ENCODE results near the gene SLC6A6. TPM values are rescaled to one million over a fixed set of nuclear protein-coding genes. Genes with fewer than 3 reads are reported as not detected.
A peak's percentile ranks its signal among the peaks of the same experiment; 100 is the strongest.

Gene SLC6A6
- total RNA-seq, 1 experiment from 2014 or later, result 211 TPM

DNA sequence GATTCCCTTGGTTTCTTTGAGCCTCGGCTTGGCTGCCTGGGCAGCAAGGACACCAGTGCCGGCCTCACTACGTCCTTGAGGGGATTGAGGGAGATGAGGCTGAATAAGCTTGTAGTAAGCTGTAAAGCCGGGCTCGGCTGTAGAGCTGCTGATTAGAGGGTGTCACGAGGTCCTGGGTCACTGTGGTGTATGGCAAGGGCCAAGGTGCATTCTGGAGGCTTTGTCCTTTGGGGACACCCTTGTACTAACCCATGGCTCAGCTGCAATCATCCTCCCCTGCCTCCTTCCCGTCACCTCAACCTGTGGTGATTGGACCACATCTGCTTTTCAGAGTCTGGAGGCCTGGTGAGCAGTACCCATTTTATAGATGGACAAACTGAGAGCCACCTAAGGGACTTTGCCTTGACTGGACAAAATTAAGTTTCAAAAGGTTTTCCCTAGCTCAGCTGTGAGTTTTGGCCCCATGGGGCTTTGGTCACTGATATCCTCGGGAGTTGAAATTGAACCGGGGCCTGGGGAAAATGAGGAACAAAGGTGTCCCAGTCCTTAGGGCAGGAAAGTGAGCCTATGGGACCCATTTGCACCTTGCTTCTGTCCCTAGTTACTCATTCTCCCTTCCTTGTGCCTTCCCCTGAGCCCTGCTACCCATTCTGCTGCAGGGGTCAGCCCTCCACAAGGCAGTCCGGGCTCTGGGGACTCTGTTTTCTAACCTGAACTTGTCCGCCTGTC, 2.4 kb downstream of the SLC6A6 start:
- TF ChIP-seq GTF2I (CRISPR knock-in tag; conservative IDR thresholded peaks at IDR 0.05) (peak; percentile 44; the same call in 1 of the 2 replicates), ZNF121 (CRISPR knock-in tag; IDR thresholded peaks at IDR 0.05) (no peak)
- no peak for ATAC-seq
- peaks cover 19% of the 10 kb centered on the region for H3K36me3 Mint-ChIP-seq
- H3K4me1 Mint-ChIP-seq, result peaks cover 73% of the 10 kb centered on the region
- ChIA-PET CTCF (interaction anchor here (0.9 to 3.3 kb wide), 5 partner anchors 12 to 201 kb away, joined by 3 to 12 read pairs (median 3); no protein-coding TSS in a partner anchor), POLR2A (interaction anchor here (1.1 kb wide), 1 partner anchor 11 kb away, joined by 3 read pairs; no protein-coding TSS in a partner anchor)
- no peak for DNase-seq (ENCODE audit: low spot score)
- H3K4me3 Mint-ChIP-seq, result peak overlapping the region; percentile 97
- no peaks in the 10 kb centered on the region for H3K9me3 Mint-ChIP-seq
- H3K27ac Mint-ChIP-seq, result peak overlapping the region; percentile 50; the same call in 1 of the 2 replicates
- peaks cover 3% of the 10 kb centered on the region; the same call in 1 of the 2 replicates for H3K27me3 Mint-ChIP-seq (ENCODE audit: low read depth)

DNA sequence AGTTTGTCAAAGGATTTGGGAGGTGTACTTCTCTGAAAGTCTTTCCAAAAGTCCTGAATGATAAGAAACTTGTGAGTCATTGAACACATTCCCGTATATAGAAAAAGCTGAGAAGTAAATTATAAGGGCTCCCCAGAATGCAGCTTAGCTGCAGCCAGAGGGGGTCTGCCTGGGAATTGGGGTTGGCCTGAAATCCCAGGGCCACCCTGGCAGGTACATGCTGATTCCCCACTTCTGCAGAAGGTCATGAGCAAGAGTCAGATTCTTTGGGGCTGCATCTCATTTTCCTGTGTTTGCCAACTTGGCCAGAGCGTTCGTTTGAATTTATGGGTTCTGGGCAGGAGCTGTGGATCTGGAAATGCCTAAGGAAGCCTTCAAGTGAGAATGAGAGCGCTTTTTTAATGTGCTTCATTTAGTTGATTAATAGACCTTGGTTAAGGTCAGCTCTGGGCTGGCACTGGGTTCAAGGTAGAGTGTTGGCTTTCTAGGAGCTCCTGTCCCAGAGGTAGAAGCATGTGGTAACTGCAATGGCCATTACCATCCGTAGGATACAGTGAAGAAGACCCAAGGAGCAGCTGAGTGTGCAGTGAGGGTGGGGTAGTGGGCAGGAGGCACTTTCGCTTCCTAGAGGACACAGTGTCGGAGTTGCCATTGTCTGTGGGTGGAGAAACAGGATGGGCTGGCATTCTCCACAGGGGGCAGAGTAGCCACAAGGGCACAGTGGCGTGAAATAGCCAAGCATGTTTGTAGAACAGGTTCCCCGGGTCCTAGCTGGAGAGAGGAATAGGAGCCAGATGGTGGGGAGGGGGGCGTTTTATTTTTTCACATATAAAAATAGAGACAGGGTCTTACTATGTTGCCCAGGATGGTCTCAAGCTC, 3.2 kb downstream of the SLC6A6 start:
- TF ChIP-seq RORB (CRISPR knock-in tag; IDR thresholded peaks at IDR 0.05) (no peak), HMGA2 (CRISPR knock-in tag; IDR thresholded peaks at IDR 0.05) (no peak), ZNF138 (CRISPR knock-in tag; conservative IDR thresholded peaks at IDR 0.05) (no peak), SMAD3 (CRISPR knock-in tag; IDR thresholded peaks at IDR 0.05; ENCODE audit: borderline replicate concordance) (no peak), ZNF121 (CRISPR knock-in tag; IDR thresholded peaks at IDR 0.05) (no peak), ZNF317 (CRISPR knock-in tag; IDR thresholded peaks at IDR 0.05; ENCODE audit: borderline replicate concordance, low read depth) (no peak), NR3C1 (CRISPR knock-in tag; conservative IDR thresholded peaks at IDR 0.05; ENCODE audit: low read depth) (no peak), ZBTB21 (CRISPR knock-in tag; IDR thresholded peaks at IDR 0.05; ENCODE audit: borderline replicate concordance) (no peak), MXD4 (CRISPR knock-in tag; IDR thresholded peaks at IDR 0.05; ENCODE audit: borderline replicate concordance) (no peak), NFATC4 (CRISPR knock-in tag; IDR thresholded peaks at IDR 0.05) (no peak), ZNF232 (CRISPR knock-in tag; IDR thresholded peaks at IDR 0.05) (no peak), EMX1 (CRISPR knock-in tag; IDR thresholded peaks at IDR 0.05) (no peak), OVOL2 (CRISPR knock-in tag; IDR thresholded peaks at IDR 0.05; ENCODE audit: borderline replicate concordance) (no peak), IRF2 (CRISPR knock-in tag; IDR thresholded peaks at IDR 0.05; ENCODE audit: borderline replicate concordance, low read depth) (no peak)
- TF ChIP-seq, protein P1, sequence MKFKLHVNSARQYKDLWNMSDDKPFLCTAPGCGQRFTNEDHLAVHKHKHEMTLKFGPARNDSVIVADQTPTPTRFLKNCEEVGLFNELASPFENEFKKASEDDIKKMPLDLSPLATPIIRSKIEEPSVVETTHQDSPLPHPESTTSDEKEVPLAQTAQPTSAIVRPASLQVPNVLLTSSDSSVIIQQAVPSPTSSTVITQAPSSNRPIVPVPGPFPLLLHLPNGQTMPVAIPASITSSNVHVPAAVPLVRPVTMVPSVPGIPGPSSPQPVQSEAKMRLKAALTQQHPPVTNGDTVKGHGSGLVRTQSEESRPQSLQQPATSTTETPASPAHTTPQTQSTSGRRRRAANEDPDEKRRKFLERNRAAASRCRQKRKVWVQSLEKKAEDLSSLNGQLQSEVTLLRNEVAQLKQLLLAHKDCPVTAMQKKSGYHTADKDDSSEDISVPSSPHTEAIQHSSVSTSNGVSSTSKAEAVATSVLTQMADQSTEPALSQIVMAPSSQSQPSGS (CRISPR knock-in tag; IDR thresholded peaks at IDR 0.05; ENCODE audit: borderline replicate concordance, low read depth), result no peak
- TF ChIP-seq, protein P2, sequence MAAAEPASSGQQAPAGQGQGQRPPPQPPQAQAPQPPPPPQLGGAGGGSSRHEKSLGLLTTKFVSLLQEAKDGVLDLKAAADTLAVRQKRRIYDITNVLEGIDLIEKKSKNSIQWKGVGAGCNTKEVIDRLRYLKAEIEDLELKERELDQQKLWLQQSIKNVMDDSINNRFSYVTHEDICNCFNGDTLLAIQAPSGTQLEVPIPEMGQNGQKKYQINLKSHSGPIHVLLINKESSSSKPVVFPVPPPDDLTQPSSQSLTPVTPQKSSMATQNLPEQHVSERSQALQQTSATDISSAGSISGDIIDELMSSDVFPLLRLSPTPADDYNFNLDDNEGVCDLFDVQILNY (CRISPR knock-in tag; IDR thresholded peaks at IDR 0.05), result no peak
- TF ChIP-seq, protein P3, sequence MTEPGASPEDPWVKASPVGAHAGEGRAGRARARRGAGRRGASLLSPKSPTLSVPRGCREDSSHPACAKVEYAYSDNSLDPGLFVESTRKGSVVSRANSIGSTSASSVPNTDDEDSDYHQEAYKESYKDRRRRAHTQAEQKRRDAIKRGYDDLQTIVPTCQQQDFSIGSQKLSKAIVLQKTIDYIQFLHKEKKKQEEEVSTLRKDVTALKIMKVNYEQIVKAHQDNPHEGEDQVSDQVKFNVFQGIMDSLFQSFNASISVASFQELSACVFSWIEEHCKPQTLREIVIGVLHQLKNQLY (CRISPR knock-in tag; IDR thresholded peaks at IDR 0.05), result no peak
- TF ChIP-seq, protein P4, sequence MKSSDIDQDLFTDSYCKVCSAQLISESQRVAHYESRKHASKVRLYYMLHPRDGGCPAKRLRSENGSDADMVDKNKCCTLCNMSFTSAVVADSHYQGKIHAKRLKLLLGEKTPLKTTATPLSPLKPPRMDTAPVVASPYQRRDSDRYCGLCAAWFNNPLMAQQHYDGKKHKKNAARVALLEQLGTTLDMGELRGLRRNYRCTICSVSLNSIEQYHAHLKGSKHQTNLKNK (CRISPR knock-in tag; IDR thresholded peaks at IDR 0.05), result no peak
- TF ChIP-seq, protein P5, sequence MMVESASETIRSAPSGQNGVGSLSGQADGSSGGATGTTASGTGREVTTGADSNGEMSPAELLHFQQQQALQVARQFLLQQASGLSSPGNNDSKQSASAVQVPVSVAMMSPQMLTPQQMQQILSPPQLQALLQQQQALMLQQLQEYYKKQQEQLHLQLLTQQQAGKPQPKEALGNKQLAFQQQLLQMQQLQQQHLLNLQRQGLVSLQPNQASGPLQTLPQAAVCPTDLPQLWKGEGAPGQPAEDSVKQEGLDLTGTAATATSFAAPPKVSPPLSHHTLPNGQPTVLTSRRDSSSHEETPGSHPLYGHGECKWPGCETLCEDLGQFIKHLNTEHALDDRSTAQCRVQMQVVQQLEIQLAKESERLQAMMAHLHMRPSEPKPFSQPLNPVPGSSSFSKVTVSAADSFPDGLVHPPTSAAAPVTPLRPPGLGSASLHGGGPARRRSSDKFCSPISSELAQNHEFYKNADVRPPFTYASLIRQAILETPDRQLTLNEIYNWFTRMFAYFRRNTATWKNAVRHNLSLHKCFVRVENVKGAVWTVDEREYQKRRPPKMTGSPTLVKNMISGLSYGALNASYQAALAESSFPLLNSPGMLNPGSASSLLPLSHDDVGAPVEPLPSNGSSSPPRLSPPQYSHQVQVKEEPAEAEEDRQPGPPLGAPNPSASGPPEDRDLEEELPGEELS (CRISPR knock-in tag; IDR thresholded peaks at IDR 0.05), result no peak
- TF ChIP-seq, protein P6, sequence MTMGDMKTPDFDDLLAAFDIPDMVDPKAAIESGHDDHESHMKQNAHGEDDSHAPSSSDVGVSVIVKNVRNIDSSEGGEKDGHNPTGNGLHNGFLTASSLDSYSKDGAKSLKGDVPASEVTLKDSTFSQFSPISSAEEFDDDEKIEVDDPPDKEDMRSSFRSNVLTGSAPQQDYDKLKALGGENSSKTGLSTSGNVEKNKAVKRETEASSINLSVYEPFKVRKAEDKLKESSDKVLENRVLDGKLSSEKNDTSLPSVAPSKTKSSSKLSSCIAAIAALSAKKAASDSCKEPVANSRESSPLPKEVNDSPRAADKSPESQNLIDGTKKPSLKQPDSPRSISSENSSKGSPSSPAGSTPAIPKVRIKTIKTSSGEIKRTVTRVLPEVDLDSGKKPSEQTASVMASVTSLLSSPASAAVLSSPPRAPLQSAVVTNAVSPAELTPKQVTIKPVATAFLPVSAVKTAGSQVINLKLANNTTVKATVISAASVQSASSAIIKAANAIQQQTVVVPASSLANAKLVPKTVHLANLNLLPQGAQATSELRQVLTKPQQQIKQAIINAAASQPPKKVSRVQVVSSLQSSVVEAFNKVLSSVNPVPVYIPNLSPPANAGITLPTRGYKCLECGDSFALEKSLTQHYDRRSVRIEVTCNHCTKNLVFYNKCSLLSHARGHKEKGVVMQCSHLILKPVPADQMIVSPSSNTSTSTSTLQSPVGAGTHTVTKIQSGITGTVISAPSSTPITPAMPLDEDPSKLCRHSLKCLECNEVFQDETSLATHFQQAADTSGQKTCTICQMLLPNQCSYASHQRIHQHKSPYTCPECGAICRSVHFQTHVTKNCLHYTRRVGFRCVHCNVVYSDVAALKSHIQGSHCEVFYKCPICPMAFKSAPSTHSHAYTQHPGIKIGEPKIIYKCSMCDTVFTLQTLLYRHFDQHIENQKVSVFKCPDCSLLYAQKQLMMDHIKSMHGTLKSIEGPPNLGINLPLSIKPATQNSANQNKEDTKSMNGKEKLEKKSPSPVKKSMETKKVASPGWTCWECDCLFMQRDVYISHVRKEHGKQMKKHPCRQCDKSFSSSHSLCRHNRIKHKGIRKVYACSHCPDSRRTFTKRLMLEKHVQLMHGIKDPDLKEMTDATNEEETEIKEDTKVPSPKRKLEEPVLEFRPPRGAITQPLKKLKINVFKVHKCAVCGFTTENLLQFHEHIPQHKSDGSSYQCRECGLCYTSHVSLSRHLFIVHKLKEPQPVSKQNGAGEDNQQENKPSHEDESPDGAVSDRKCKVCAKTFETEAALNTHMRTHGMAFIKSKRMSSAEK (CRISPR knock-in tag; IDR thresholded peaks at IDR 0.05; ENCODE audit: borderline replicate concordance), result no peak
- Mint-ChIP-seq H3K4me3 (peak overlapping the region; percentile 97), H3K4me1 (peaks cover 73% of the 10 kb centered on the region), H3K9me3 (no peaks in the 10 kb centered on the region), H3K27me3 (ENCODE audit: low read depth) (peaks cover under 1% of the 10 kb centered on the region; the same call in 1 of the 2 replicates), H3K36me3 (peaks cover 25% of the 10 kb centered on the region), H3K27ac (peak overlapping the region; percentile 61)
- POLR2A ChIA-PET, result no interaction called here
- DNase-seq (ENCODE audit: low spot score) (no peak), ATAC-seq (no peak)
- CTCF ChIA-PET, result interaction anchor here (0.9 to 3.3 kb wide), 6 partner anchors 11 to 202 kb away, joined by 3 to 12 read pairs (median 3); no protein-coding TSS in a partner anchor
